T-helper 2 cell (primary cell): ENCODE data around the gene POLR3B.
"Not testable (repeated sequence)": the region's sequence is repeated elsewhere in the genome, so short reads cannot be mapped to it uniquely, and the experiment has no call there.

Experiments
- DNase-seq, 5 experiments: peaks; one replicate each; pipeline versions ENCODE4 v3.0.0 to v3.0.0-alpha.2; 2012 to 2022

Gene POLR3B

DNA sequence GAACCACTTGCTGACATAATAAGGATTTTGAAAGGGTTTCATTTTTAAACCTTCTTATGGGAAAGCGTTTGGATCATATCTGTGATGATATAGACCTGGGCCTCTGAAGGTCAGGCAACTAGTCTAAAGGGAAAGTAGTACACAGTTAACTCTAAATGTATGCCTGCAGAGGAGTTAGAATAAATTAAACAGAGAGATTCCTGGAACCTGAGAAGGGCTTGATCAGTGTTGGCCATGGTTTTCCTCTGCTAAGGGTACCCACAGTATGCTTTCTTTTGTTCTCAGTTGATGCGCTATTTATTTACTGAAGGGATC is 14.4 kb upstream of the POLR3B start:
- DNase-seq = no peak

- no peak for DNase-seq
These were observed 13.4 kb upstream of the POLR3B start for GRCh38 chr12:106344131-106344530.

- no peak for DNase-seq
These were observed 11.8 kb upstream of the POLR3B start for GRCh38 chr12:106345746-106346145.

DNA sequence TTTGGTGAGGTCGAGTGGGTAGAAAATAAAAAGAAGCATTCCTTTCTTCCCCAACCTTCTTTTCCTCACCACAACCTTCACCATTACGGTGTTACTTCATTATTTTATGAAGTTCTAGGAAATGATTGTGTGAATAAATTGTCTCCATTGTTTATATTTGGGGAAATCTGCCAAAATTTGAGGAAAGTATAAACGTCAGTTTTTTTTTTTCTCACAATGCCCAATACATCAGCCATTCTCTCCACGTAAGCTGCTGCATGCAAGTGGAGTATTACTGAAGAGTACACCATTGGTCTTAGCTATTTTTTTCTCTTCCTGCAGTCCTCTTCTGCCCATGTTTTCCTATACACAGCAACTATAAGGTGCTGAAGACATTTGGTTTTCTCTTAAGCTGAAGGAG is 9.1 kb upstream of the POLR3B start:
- DNase-seq = no peak

DNA sequence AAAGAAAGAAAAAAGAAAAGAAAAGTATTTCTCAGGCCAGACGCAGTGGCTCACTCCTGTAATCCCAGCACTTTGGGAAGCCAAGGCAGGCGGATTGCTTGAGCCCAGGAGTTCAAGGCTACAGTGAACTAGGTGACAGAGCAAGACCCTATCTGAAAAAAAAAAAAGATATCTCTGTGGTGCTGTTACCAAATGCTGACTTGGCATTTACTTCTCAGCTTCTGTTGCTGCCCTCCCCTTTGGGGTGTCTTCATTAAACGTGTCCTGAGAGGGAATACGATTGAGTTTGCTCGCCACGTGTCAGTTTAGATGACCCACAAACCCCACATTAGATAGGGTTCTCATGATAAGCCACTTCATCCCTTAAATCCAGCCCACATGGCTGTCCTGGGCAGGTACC is 4.4 kb upstream of the POLR3B start:
- no peak for DNase-seq

- DNase-seq = no peak
These were observed 1.1 kb downstream of the POLR3B start for GRCh38 chr12:106358396-106359241.

GRCh38 chr12:106359646-106360399 is 2.3 kb downstream of the POLR3B start:
- DNase-seq = no peak

GRCh38 chr12:106360400-106360994 is 2.9 kb downstream of the POLR3B start:
- DNase-seq = no peak

DNA sequence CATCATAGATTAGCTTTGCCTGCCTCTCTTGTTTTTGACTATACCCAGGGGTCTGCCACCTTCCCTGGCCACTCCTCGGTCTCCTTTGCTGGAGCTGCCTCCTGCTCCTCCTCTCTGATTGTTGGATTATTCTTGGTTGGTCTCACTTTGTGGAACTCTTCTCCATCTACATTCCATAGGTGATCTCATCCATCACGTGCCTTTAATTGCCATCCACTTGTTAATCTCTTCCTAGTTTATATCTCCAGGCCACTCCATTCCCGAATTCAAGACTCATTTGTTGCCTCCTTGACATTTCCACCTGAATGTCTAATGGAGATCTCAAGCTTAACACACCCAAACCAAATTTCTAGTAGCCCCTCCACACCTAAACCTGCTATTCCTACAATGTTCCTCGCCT is 5.4 kb downstream of the POLR3B start:
- DNase-seq = no peak

DNA sequence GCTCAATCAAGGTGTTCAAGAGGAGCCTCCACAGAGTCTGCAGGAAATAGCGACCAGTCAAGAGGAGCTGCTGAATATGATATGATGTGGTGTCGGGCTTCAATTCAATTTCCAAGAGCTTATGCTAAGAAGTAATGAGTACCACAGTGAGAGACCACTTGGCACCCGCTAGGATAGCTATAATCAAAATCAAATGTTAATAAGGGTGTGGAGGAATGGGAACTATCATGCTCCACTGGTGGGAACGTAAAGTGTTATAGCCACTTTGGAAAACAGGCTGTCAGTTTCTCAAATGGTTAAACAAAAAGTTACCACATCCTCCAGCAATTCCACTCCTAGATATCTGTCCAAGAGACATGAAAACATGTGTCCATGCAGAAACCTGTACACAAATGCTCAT is 6.7 kb downstream of the POLR3B start:
- no peak for DNase-seq

DNA sequence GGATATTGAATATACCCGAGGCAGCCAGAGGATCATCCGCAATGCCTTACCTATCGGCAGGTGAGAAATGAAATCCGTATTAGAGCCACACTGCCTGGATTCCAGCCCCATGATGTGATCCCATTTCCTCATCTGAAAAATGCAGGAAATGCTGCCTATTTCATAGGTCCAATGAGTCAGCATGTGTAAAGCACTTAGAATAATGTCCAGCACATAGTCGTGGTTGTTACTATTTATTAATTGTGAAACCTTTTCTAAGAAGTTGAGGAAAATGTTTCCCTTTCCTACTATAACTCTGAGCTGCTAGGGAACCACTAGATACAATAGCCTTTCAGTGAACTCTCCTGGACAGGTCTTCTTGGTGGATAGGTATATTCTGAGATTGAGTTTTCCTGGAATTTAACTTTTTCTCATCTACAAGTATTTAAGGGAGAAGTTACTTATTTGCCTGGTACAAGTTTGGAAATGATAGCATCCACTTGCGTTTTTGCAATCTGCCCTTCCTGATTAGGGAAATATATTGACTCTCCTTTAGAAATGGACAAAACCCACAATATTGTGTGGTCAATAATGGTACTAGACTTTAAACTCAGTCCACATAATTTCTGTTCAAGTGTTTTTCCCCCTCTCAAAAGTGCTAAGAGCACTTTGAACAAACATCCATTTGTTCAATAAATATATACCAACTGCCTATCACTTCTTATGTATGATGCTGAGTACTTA is 12.2 kb downstream of the POLR3B start:
- DNase-seq = no peak

GRCh38 chr12:106378788-106379187 is 21.2 kb downstream of the POLR3B start:
- peak in 1 of 5 experiments; percentile 47 for DNase-seq

DNA sequence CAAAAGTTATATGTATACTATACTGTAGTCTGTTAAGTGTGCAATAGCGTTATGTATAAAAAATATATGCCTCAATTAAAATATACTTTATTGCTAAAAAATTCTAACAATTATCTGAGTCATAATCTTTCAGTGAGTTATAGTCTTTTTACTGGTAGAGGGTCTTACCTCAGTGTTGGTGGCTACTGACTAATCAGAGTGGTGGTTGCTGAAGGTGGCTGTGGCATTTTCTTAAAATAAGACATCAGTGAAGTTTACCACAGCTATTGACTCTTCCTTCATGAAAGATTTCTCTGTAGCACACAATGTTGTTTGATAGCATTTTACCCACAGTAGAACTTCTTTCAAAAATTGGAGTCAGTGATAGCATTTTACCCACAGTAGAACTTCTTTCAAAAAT is 23.4 kb downstream of the POLR3B start:
- no peak for DNase-seq

GRCh38 chr12:106381866-106382265 is 24.3 kb downstream of the POLR3B start:
- not testable (repeated sequence) for DNase-seq

- no peak for DNase-seq
These were observed 29.4 kb downstream of the POLR3B start for GRCh38 chr12:106386813-106387535.

GRCh38 chr12:106387848-106388377 is 30.4 kb downstream of the POLR3B start:
- no peak for DNase-seq

GRCh38 chr12:106389151-106389550 is 31.6 kb downstream of the POLR3B start:
- no peak for DNase-seq

GRCh38 chr12:106392759-106393158 is 35.2 kb downstream of the POLR3B start:
- no peak for DNase-seq

GRCh38 chr12:106409878-106410277 is 52.3 kb downstream of the POLR3B start:
- DNase-seq = peak in 1 of 5 experiments; percentile 33

- DNase-seq = no peak
These were observed 55.0 kb downstream of the POLR3B start for GRCh38 chr12:106412563-106412962.

DNA sequence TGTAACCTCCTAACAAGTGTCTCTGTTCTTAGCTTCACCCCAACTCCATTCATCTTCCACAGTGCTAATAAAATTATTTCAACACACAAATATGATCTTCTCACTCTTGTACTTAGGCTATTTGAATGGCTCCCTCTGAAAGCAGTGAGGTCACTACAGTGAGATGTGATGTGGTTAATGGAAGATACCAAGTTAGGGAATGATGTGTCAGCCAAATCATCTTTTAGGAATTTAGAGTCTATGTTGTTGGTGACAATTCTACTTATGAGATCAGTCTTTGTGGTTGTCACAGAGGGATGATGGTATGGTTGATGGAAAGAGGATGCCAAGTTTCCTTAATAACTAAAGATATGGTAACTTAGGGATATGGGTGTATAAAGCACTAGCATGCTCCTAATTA is 57.6 kb downstream of the POLR3B start:
- DNase-seq = no peak

DNA sequence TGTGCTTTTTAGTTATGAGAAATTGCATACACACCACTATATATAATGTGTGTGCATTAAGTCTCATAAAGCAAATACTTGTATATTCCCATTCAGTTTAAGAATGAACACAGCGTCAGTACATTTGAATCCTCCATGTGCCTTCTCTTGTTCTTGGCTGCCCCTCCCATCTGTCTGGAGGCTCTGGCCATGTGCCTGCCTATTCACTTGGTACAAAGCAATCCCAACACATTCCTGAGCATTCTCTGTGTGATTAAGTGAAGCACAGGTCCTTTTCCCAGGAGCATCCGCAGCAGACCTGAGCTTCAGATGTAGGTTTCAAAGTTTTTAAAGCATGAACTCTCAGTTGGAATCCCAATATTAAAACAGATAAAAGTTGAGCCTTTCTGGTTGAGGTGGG is 58.7 kb downstream of the POLR3B start:
- DNase-seq = no peak
